ENCODE measurements around the gene TSPAN18.

The TSPAN18 gene

DNA sequence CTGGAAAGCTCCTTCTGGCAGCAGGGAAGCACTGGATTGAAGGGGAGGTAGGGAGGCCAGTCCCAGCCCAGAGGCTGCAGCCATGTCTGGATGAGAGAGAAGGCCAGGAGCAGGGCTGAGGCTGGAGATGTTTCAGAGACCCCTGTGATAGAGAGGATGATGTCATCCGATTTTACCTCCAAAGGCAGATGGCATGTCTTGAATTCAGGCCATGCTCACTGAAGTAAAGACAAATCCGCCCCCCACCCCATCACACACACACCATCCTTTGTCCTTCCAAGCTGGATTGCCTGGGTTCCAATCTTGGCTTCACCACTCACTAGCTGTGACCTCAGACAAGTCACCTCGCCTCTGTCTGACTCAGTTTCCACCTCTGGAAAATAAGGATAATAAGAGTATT is 176.8 kb downstream of the TSPAN18 start:
- no peak for DNase-seq

DNA sequence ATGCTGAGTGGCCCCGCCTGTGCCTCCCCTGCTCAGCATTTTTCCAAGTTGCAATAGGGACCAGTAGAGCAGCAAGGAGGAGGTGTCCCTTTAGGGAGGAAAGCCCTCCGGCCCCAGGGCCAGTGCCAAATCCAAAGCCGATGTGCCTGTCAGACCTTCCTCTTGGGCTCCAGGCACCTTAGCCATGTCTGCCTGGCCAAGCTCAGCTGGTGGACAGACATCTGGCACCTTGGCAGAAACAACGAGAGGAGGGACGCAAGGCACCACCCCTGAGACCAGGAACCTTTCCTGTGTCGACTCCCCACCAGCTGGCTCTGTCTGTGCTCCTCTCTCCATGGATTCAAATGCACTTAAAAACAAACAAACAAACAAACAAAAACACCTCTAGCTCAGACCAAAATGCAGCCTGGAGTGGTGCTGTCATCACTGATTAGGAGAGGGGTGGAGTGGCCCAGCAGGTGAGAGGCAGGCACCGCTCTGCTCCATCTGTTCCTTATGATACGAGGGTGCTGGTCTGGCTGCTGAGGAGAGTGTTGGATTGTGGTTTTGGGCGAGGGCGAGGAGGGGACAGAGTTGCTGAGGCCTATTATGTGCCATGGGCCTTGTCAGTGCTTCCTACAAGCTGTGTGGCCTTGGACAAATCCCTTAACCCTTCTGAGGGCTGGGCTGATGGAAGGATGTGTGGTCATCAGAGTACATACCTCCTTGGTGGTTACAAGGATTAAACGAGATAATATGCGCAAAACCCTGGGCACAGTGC is 177.7 kb downstream of the TSPAN18 start:
- no peak for DNase-seq

DNA sequence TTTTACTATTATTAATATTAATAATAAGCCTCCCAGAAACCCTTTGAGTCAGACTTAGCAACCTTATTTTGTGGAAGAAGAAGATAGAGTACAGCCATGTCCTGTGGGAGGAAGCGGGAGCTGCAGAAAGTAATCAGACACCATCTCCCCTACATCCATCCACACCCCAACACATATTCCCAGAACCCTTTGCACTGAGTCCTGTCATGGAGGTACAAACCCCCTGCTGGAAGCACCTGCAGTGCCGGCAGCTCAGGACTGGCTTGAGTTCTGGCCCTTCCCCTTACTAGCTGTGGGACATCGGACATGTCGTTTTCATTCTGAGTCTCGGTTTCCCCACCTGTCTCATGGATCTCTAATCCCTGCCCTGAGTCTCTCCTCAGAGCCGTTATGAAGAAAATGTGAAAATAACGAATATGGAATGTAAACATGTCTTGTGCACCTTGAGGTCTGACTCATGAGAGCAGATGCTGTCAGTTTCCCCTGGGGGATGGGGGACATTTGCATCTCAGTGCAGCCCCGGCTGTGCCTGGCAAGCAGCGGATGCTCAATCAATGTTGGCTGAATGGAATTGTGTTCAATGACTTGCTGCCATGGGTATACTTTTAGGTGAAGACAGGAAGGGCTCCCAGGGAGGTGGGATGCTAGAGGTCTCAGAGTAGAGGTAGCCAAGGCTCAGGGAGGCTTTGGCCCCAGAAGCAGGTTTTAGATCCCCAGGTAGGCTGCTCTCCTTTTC is 178.5 kb downstream of the TSPAN18 start:
- DNase-seq, result no peak

DNA sequence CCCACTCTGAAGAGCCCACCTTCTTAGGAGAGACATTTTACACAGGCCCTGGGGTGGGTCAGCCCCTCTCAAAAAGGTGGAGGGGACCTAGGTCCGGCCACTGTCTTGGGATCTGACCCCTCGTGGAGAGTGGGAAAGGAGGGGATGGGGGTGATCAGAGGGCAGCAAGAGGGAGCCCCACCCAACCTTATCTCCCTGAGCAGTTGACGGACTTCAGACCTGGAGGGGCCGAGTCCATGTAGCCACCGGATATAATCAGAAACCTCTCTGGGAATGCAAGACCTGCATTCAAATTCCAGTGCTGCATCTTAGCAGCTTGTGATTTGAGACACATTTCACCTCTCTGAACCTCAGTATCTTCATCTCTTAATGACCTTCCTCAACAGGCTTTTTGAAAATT is 179.9 kb downstream of the TSPAN18 start:
- DNase-seq, result no peak

DNA sequence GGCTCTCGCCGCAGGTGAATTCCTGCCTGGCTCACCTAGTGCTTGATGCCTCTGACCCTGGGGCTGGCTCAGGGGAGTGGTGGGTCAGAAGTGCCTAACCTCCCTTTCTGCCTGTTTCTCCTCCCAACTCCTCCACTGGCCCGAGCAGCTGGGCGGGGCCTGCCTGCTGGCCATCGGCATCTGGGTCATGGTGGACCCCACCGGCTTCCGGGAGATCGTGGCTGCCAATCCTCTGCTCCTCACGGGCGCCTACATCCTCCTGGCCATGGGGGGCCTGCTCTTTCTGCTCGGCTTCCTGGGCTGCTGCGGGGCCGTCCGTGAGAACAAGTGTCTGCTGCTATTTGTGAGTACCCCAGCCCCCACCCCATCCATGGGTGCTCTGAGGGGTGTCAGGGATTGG is 182.8 kb downstream of the TSPAN18 start:
- no peak for DNase-seq

DNA sequence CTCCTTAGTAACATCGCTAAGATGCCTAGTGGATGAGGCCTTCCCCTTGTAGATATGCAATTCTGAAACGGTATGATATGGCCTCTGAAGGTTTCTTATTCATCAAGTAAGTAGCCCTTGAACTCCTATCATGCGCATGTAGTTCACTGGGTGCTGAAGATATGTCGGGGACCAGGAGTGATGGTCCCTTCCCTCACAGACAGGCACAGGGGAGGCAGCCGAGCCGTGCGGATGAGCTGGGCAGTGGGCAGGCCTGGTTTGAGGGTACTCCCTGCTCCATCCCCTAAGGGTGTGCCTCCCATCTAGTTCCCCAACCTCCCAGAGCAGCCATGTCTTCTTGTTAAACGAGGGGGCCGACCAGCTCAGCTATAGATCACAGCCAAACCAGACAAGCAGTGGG is 183.8 kb downstream of the TSPAN18 start:
- DNase-seq, result no peak

DNA sequence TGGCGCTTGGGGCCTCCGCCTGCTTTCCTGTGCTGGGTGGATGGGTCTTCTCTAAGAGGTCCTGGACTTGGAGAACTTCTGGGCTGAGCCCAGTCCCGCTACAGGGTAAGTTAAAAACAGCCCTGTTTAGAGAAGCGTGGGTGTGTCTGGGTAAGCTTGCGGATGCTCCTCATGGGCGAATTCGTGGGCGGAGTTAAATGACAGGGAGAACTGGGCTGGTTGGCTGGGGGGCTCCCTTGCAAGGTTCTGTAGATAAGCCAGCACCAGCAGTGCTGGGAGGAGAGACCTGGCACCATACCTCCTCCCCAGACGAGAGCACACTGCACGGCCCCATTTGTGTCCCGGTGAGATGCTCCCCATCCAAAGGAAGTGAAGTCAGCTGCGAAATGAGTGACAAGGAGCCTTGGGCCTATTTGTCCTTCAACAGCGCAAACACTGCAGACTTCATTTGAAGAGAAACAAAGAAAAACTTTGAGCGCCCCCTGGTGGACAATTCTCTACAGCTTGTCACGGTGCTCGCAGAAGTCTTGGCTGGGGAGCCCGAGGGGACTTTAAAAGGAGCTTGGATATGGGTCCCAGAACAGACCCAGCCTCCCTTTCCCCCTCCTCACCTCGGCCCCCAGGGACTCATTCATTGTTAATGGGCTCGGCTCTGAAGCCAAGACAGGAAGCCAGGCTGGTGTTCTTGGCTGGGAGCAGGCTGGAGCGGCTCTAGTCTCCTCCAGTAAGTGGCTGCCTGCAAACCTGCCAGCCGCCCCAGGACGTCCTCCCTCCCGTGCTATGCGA is 184.5 kb downstream of the TSPAN18 start:
- DNase-seq, result peak; percentile 82

DNA sequence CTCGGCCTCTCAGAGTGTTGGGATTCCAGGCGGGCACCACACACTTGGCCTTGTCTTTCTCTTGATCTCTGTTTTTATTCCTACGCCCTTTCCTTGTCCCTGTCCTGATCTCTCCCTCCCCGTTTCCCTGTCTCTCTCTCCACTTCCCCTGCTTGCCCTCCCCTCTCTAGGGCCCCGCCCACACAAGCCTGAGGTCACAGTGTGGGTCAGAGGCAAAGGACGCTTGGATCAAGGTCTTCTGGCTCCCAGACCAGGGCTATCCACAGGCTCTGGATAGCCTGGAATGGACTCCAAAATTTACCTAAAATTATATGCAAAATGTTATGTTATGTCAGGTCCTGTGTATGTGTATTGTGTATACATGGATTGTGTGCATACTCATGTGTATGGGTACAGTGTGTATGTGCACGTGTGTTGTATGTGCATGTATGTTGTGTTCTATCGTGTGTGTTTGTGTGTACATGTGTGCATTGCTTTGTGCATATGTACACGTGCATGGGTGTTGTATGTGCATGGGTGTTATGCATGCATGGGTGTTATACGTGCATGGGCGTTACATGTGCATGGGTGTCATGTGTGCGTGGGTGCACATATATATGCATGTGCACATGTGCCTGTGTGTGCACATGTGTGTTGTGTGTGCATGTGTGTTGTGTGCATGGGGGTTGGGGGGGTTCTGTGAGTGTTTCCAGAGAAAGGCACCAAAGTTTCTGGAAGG is 185.7 kb downstream of the TSPAN18 start:
- DNase-seq, result no peak

DNA sequence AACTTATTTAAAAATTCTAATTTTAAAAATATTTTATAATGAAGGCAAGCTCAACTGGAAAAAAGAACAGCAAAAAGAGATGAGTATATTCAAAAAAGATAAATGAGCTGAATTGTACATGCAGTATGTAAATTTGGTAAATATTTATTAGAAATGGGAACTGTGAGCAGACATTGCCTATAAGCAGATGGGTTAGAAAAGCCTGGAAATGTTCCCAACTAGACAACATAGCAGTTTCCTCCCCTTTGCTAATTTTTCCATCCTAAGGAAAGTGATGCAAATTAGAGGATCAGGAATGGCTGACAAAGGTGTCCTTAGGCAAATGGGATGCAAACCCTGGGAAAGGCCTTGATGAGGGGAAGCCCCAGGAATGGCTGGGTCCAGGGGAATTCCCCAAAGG is 186.7 kb downstream of the TSPAN18 start:
- DNase-seq, result no peak

DNA sequence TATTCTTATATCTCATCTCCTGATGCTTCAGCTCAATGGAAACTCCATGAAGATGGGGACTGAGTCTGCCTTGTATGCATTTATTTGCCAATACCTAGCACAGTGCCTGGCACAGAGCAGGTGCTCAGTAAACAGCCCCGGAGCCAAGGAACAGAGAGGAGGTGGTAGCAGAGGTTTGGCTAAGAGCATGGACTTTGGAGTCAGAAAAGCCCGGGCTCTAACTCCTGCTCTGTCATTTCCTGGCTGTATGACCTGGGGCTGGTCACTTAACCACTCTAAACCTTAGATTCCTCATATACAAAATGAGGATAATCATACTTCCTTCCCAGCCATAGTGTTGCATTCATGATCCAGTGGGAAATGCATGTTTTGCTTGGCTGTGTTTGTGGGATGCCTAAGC is 187.3 kb downstream of the TSPAN18 start:
- no peak for DNase-seq

DNA sequence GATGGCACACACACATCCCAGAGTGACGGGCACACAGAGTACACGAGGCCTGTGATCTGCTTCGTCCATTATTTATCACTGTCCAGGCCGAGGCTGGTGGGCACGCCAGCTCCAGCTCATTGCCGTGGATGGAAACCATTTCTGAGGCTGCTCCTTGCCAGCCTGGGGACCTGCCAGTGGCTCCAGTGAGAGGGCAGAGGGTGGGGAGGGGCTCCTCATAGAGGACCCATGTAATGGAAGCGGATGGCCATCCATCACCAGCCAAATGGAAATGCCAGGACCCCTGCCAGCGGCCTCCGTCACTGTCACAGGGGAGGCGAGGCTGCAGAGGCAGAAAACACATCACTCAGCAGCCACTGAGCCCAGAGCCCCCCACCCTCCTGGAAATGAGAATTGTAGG is 188.2 kb downstream of the TSPAN18 start:
- DNase-seq, result no peak

DNA sequence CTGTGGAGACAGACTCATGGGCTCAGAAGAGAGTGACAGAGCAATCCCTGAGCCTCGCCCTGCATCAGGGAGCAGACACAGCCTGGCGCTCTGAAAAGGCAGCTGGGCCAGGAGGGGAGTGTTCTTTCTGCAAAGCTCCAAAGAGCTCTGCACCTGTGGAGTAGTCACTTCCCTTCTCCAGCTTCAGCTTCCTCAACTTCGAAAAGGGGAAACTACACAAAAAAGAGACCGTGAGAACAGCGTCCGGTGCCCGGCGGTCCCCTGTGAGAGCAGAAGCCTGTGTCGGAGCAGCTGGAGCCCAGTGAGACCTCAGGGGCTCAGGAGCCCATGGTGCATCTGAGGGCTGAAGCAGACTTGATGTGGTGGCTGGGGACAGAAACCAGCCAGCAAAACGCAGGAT is 188.9 kb downstream of the TSPAN18 start:
- no peak for DNase-seq

DNA sequence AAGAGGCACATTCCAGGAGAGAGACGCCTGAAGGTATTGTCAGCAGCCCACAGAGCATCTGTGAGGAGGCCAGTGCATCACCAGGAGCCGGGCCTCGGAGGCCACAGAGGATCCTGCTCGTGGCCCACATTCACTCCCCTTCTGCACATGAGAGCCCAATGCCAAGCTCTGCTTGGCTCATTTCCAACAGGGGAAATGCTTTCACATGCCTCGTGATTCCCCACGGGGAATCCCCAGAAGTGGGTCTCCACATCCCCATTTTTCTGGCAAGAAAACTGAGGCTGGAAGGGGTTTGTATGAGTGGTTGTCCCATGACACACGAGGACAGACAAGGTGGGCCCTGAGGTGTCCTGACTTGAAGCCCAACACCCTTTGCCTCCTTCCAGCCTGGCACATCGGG is 189.6 kb downstream of the TSPAN18 start:
- DNase-seq, result no peak

DNA sequence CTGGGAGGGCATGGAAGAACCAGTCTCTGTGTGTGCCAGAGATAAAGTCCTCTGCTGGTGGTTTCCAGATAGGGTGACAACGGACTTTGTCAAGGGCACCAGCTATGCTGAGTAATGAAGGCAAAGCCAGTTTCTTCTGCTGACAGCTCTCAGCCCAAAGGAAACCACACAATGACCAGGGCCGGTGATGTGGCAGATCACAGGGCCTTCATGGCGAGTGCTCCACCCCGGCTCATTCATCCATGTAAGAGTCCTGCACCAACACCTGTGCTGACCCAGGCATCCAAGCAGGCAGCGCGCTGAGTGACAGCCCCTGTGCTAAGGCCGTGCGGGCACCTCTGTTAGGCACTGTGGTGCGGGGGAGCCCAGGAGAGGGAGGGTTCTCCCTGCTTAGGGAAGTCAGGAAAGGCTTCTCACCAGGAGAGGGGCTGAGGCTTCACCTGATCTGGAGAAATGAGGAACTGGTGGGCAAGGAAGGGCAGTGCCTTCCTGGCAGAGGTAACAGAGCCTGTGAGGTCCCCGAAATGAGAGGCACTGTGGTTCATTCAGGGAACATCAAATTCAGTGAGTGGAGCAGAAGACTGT is 190.1 kb downstream of the TSPAN18 start:
- DNase-seq, result no peak

DNA sequence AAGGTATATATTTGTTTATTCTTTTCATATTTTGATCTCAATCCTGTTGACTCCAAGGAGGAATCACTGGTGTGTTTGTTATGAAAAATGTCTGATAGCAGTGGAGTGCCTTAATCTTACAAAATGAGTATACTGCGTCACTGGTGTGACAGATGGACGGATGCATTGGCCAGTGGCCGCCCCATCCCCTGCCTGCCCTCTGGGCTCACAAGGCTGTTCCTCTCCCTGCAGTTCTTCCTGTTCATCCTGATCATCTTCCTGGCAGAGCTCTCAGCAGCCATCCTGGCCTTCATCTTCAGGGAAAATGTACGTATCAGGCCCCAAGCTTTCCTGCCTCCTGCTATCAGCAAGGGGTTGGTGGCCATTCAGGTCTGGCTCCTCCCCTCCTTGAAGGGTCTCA is 191.0 kb downstream of the TSPAN18 start:
- DNase-seq, result no peak

DNA sequence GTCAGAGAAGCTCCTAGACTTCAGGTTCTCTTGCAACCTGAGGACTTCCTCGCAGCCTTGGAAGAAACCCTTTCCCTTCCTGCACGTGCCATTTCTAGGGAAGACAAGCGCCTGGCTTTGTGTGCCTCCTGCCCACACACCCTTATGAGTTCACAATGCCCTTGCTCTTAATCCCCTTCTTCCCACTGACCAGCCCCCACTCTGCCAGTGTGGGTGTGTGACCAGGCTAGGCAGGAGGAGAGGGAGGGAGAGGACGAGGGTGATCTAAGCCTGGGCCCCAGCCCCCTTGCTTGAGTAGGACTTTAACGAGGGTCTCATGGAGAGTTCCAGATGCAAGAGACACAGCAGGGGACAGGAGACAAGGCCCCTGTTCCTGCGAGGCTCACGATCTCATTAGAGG is 193.7 kb downstream of the TSPAN18 start:
- DNase-seq, result no peak

DNA sequence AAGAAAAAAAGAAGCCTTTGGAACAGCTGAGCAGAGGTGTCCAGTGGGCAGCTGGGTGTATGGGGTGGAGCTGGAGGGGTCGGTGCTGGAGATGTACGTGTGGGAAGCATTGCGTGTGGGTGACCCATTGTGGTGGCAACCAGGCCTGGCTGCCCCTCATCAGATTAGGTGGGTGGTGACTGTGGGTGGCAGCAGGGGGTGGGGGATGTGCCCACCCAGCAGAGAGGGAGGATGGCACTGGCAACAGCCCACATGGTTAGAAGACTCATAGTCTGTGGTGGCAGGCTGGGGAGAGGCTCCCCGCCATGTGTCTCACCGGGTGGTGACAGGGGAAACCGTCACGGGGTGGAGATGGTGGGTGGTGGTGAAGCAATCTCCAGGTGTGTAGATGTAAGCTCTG is 196.4 kb downstream of the TSPAN18 start:
- DNase-seq, result no peak

DNA sequence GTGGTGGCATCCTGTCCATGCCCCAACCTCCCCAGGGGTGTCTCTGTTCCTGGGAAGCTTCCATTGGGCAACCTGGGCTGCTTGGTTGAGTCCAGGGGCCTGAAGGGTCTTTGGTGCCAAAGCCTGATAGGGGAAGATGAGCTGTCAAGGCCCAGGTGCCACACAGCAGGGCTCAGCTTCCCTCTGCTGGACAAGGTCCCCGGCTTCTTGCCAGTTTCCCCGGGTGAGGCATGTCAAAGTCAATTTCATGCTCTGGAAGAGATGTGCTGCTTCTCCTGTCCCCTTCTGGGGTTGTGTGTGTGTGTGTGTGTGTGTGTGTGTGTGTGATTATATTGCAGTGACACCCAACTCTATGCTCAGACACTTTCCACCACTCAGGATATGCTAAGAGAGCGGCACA is 197.0 kb downstream of the TSPAN18 start:
- no peak for DNase-seq

DNA sequence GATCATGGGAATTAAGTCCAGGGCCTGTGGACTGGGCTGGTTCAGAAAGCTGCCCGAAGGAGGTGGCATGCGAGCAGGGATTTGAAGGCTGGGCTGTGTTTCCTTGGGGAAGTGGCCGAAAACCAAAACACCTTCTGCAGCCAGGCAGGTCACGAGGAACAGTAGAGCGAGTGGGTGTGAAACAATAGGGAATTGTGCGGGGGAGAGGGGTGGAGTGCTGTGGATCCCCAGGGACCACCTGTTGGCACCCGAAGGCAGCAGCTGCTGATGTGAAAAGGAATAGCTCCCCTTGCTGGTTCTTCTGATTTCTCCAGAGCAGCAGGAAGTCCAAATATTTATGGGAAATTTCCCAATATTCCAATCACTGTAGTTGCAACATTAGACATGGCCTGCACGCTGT is 199.3 kb downstream of the TSPAN18 start:
- no peak for DNase-seq

DNA sequence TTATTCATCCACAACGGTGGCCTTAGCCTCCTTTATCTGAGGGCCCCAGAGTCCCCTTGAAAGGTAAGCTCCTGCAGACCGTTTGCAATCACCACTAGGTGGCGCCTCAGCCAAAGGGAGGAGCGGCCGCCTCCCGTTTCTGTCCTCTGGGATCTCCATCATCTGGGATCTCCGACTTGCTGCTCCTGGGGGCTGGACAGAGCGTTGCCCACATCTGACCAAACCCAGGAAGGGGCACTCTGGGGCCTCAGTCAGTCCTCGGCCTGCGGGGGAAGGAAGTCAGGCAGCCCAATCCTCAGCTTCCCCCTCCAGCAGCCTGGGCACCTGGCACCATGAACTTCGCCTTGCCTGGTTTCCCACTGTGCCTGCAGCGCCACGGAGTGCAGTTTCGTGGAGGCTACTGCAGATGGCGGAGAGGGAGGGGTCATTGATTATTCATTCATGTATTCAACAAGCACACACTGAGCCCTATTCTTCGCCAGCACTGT is 200.5 kb downstream of the TSPAN18 start:
- peak; percentile 56 for DNase-seq

DNA sequence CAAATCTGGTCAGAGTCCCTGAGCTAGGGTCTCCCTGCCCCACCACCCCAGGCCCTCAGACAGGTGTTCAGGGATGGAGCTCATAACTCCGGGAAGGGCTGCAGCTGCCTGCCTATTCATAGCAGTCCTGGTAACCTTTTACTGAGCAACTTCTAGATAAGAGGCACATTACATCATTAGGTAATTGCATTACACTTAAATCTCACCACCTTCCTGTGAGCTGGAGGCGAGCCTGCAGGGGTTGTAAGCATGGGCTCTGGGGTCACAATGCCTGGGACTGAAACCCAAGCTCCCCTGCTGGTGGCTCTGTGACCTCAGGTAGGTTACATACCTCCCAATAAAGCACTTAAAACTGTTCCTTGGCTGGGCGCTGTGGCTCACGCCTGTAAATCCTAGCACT is 201.4 kb downstream of the TSPAN18 start:
- no peak for DNase-seq

DNA sequence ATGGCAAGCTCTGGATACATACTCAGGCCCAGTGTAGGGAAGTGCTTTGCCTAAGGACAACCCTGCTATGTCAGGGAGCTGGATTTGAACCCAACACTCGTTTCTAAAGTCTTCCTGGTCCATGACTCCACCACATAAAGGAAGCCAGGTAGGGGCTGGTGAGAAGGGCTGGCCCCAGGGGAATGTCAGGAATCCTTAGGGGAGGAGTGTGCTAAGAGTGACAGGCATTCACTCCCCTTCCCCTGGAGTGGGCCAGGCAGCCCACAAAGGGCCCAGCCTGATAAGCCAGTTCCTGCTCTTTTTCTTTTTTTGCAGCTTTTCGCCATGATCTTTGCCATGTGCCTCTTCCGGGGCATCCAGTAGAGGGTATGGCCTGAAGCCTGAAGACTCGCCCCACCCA is 202.1 kb downstream of the TSPAN18 start:
- DNase-seq, result no peak
